ENCODE data around the gene PAIP2. TPM values are rescaled to one million over a fixed set of nuclear protein-coding genes. Genes with fewer than 3 reads are reported as not detected.

PAIP2 gene
- total RNA-seq, 2 donors from 2014 or later: 105 to 119 TPM

GRCh38 chr5:139299486-139299885 is 42.2 kb upstream of the PAIP2 start:
- Histone ChIP-seq H3K36me3 (no peaks in the 10 kb centered on the region), H3K27me3 (replicated peaks; ENCODE audit: insufficient read depth) (no peaks in the 10 kb centered on the region), H3K4me3 (no peak overlapping the region), H3K27ac (peak overlapping the region in 1 of 2 donors; percentile 42), H3K4me1 (replicated peaks) (peaks cover 14% of the 10 kb centered on the region), H3K9me3 (no peaks in the 10 kb centered on the region)
- intact Hi-C loops (cut with DNase I): no loop called here
- 45% methylated on average over 4 of the region's 4 CpGs for WGBS
- no peak for TF ChIP-seq POLR2A (IDR thresholded peaks at IDR 0.05)
- no peak for TF ChIP-seq CTCF (IDR thresholded peaks at IDR 0.05)
- TF ChIP-seq POLR2AphosphoS5 (IDR thresholded peaks at IDR 0.05): no peak
- DNase-seq (ENCODE audit: low spot score): no peak

- 66% methylated on average over 7 of the region's 7 CpGs for WGBS
- Histone ChIP-seq H3K27me3 (replicated peaks; ENCODE audit: insufficient read depth) (no peaks in the 10 kb centered on the region), H3K36me3 (no peaks in the 10 kb centered on the region), H3K9me3 (no peaks in the 10 kb centered on the region), H3K4me1 (replicated peaks) (peaks cover 14% of the 10 kb centered on the region), H3K4me3 (no peak overlapping the region), H3K27ac (no peak overlapping the region)
- DNase-seq (ENCODE audit: low spot score): no peak
- intact Hi-C loops (cut with DNase I): no loop called here
- TF ChIP-seq CTCF (IDR thresholded peaks at IDR 0.05) (no peak), POLR2AphosphoS5 (IDR thresholded peaks at IDR 0.05) (no peak), POLR2A (IDR thresholded peaks at IDR 0.05) (no peak)
These were observed 39.7 kb upstream of the PAIP2 start for GRCh38 chr5:139301808-139302499.

GRCh38 chr5:139304391-139305324 is 37.0 kb upstream of the PAIP2 start:
- Histone ChIP-seq H3K36me3 (no peaks in the 10 kb centered on the region), H3K27me3 (replicated peaks; ENCODE audit: insufficient read depth) (no peaks in the 10 kb centered on the region), H3K4me3 (no peak overlapping the region), H3K9me3 (no peaks in the 10 kb centered on the region), H3K4me1 (replicated peaks) (peaks cover 3% of the 10 kb centered on the region), H3K27ac (no peak overlapping the region)
- DNase-seq (ENCODE audit: low spot score): no peak
- WGBS: 33% methylated on average over 3 of the region's 3 CpGs
- intact Hi-C loops (cut with DNase I): no loop called here
- no peak for TF ChIP-seq POLR2A (IDR thresholded peaks at IDR 0.05)
- no peak for TF ChIP-seq POLR2AphosphoS5 (IDR thresholded peaks at IDR 0.05)
- no peak for TF ChIP-seq CTCF (IDR thresholded peaks at IDR 0.05)

GRCh38 chr5:139306197-139306596 is 35.5 kb upstream of the PAIP2 start:
- peaks cover 3% of the 10 kb centered on the region for H3K4me1 ChIP-seq (replicated peaks)
- WGBS: 23% methylated on average over 1 of the region's 1 CpG

More at GRCh38 chr5:139306197-139306596, 35.5 kb upstream of the PAIP2 start:
- no peak for TF ChIP-seq CTCF (IDR thresholded peaks at IDR 0.05)
- TF ChIP-seq POLR2A (IDR thresholded peaks at IDR 0.05): no peak
- no peak for TF ChIP-seq POLR2AphosphoS5 (IDR thresholded peaks at IDR 0.05)
- no peak overlapping the region for H3K4me3 ChIP-seq
- H3K27me3 ChIP-seq (replicated peaks; ENCODE audit: insufficient read depth): no peaks in the 10 kb centered on the region
- no peak for DNase-seq (ENCODE audit: low spot score)
- no peaks in the 10 kb centered on the region for H3K9me3 ChIP-seq
- no peaks in the 10 kb centered on the region for H3K36me3 ChIP-seq
- no peak overlapping the region for H3K27ac ChIP-seq
- intact Hi-C loops (cut with DNase I): no loop called here

Measured in prostate gland (tissue), 2 donors.